Choroid plexus epithelial cell (primary cell): ENCODE measurements around the gene CD6.

Source experiments
- DNase-seq: peaks from one replicate; pipeline ENCODE4 v3.0.0-alpha.2; 2010; ENCODE audit warnings: low read depth
- H3K4me3 ChIP-seq: 2 replicates; pipeline ENCODE4 v1.5.1; 2011; ENCODE audit warnings: low read depth, mild to moderate bottlenecking, control low read depth, low read length, moderate library complexity
- CTCF ChIP-seq: conservative IDR thresholded peaks from 2 replicates; pipeline ENCODE4 v1.5.1; 2011; ENCODE audit warnings: low read depth, mild to moderate bottlenecking, control low read depth, inconsistent platforms, low read length, moderate library complexity

CD6 gene

DNA sequence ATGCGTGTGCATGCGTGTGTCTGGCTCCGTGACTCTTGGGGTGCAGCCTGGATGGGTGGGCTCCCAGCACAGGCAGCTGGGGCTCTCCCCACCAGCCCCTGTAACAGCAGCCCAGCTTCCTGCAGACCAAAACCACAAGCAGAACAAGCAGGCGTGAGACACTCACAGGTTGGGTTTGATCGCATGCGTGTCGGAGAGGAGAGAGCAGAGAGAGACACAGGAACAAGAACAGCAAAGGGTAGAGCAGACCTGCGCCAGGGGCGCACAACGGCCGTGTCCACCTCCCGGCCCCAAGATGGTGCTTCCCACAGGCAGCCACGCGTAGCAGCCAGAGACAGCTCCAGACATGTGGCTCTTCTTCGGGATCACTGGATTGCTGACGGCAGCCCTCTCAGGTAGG is at the start of gene CD6:
CD6 (plus strand) TSS at position 161 of the 400 bp plus-strand sequence; CDS start at position 347, 186 bp downstream.
- DNase-seq, result no peak
- H3K4me3 ChIP-seq, result no peak within 1 kb of the TSS
- TF ChIP-seq CTCF, result no peak

DNA sequence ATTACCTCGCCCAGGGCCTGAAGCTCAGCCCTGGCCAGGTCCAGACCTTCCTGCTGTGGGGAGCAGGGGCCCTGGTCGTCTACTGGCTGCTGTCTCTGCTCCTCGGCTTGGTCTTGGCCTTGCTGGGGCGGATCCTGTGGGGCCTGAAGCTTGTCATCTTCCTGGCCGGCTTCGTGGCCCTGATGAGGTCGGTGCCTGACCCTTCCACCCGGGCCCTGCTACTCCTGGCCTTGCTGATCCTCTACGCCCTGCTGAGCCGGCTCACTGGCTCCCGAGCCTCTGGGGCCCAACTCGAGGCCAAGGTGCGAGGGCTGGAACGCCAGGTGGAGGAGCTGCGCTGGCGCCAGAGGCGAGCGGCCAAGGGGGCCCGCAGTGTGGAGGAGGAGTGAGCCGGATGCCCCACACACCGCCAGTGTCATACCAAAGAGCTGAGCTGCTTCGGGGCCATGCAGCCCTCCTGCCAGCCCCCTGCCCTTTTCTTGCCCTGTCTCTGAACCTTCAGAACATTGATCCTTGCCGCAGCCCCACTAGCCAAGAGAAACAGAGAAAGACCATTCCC is 49.6 kb upstream of the CD6 start:
- H3K4me3 ChIP-seq, result no peak overlapping the region
- no peak for DNase-seq
- TF ChIP-seq CTCF, result no peak

DNA sequence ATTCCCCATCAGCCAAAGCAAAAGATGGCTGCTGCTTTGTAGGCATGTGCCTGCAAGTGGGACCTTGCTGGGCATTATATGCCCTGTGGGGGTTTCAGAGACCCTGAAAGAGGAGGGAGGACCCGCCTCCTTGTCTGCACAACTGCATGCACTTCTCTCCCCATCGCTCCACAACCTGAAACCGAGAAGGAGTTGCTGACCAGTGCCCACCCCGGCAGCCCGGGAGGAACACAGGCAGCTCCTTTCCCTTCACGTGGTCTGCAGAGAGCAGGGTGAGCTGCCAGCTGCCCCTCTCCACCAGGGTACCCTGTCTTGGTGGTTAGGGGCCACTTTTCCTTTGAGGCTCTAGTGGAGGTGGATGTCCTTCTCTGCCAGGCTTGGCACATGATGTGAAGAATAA is 48.6 kb upstream of the CD6 start:
- no peak for DNase-seq
- no peak overlapping the region for H3K4me3 ChIP-seq
- TF ChIP-seq CTCF, result no peak

DNA sequence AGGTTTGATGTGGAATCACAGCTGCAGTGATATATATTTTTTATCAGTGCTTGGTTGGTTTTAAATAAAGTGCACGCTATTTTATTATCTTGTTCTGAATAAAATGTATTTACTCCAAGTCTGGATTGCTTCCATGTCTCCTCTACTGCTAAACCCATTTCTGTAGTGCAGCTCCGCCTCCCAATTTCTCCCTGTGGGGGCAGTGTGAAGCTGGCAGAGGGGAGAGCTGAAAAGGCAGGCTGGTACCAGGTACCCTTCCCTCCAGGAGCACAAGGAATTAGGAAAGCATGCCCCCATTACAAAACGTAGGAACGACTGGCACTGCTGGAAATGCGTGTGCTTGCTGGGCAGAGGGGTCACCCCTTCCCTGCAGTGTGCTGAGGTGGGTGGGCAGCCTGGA is 48.2 kb upstream of the CD6 start:
- TF ChIP-seq CTCF, result no peak
- H3K4me3 ChIP-seq, result no peak overlapping the region
- DNase-seq, result no peak

GRCh38 chr11:60923800-60924109 is 47.7 kb upstream of the CD6 start:
- TF ChIP-seq CTCF, result no peak
- no peak overlapping the region for H3K4me3 ChIP-seq
- no peak for DNase-seq

DNA sequence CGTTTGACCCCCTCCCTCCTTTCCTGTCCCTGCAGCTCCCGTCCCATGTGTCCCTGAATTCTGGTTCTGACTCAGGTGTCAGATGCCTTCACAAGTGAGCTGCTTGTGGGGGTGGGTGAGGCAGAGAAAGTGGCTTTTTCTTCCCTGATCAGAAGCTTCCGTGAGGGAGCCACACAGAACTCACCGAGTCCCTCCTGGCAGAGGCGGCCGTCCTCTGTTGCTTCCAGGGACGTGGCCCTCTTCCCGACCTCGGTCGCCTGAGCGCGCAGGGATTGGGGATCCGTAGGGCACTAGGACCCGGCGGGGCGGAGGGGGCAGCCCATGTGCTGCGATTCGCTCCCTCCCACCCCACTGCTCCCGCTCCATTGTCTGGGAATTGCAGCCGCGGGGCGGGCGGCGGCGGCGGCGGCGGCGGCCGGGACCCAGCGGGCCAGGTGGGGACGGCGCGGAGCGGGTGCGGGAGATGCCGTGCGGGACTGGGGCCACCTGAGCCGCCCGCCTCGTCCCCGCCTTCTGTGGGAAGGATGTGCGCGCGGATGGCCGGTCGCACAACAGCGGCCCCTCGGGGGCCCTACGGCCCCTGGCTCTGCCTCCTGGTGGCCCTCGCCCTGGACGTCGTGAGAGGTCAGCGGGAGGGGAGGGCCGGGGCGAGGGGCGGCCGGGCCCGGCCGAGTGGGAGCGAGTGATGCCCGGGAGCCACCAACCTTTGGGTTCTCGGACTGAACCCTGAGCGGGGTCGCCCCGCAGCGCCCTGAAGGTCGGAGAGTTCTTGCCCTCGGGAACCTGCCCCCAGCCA is 47.2 kb upstream of the CD6 start, which contains the start of gene TMEM132A:
TMEM132A (plus strand) TSS at position 351 of the 796 bp plus-strand sequence; CDS start at position 525, 174 bp downstream.
- peak within 1 kb of the TSS; percentile 66 for H3K4me3 ChIP-seq
- peak; percentile 56 for DNase-seq
- no peak for TF ChIP-seq CTCF
